ENCODE measurements around the gene FXYD7. TPM values are rescaled to one million over a fixed set of nuclear protein-coding genes. Genes with fewer than 3 reads are reported as not detected.
A peak's percentile ranks its signal among the peaks of the same experiment; 100 is the strongest.
"Not testable (repeated sequence)": the region's sequence is repeated elsewhere in the genome, so short reads cannot be mapped to it uniquely, and the experiment has no call there.

Gene FXYD7
- total and polyA plus RNA-seq, 4 donors, result 12.1 to 281 (median 157) TPM

DNA sequence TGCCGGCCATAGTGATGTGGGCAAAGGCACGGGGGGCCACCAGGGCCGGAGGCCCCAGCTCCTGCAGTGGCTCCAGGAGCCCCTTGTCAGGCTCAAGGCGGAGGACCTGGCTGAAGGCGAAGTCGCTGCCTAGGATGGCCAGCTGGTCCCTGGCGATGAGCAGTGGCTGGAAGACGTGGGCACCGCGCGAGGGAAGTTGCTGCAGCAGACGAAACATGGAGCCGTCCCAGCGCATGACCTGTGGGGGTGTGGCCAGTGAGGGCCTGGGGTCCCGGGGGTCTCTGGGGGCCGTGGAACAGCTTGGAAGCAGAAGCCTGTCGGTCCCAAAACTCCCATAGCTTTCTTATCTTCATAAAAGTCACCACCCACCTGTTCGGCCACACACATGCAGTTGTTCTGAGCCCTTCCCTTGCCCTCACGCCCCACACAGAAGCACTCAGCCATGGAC, 17.8 kb upstream of the FXYD7 start:
- H3K27ac ChIP-seq (ENCODE audit: low read depth, low read length), result peak overlapping the region; percentile 82
- peaks cover 52% of the 10 kb centered on the region for H3K4me1 ChIP-seq (ENCODE audit: control insufficient read depth, insufficient read depth, low read length)
- peaks cover 10% of the 10 kb centered on the region for H3K36me3 ChIP-seq (ENCODE audit: control insufficient read depth, insufficient read depth, low read length)
- no peak overlapping the region for H3K4me3 ChIP-seq (ENCODE audit: low read depth, low read length)
- 96% methylated on average over 18 of the region's 19 CpGs for WGBS (ENCODE audit: insufficient coverage)
- no peaks in the 10 kb centered on the region for H3K27me3 ChIP-seq (ENCODE audit: control insufficient read depth, insufficient read depth, low read length)
- no peaks in the 10 kb centered on the region for H3K9me3 ChIP-seq (ENCODE audit: control insufficient read depth, insufficient read depth, low read length)
- no peak for DNase-seq (ENCODE audit: low read depth in 4 of 6, low spot score in 6 of 6)

GRCh38 chr19:35125749-35126623, 17.1 kb upstream of the FXYD7 start:
- no peak overlapping the region for H3K4me3 ChIP-seq (ENCODE audit: low read depth, low read length)
- 93% methylated on average over 35 of the region's 35 CpGs for WGBS (ENCODE audit: insufficient coverage)

DNA sequence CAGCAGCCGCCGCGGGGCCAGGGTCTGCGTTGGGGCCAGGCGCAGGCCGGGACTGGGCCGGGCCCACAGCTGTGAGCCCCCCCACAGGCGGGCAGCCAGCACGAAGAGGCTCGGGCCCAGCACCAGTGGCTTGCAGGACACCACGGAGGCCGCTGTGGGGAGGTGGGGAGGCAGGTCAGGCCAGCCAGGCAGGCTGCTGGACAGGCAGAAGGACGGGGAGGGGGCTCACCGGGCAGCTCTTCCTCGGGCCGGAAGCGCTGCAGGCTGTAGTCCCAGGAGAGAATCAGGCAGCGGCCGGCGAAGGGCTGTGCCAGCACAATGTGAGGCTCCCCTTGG, 16.5 kb upstream of the FXYD7 start:
- no peak for DNase-seq (ENCODE audit: low read depth in 4 of 6, low spot score in 6 of 6)
- H3K27ac ChIP-seq (ENCODE audit: low read depth, low read length), result no peak overlapping the region
- no peak overlapping the region for H3K4me3 ChIP-seq (ENCODE audit: low read depth, low read length)
- H3K4me1 ChIP-seq (ENCODE audit: control insufficient read depth, insufficient read depth, low read length), result peaks cover 52% of the 10 kb centered on the region
- H3K27me3 ChIP-seq (ENCODE audit: control insufficient read depth, insufficient read depth, low read length), result no peaks in the 10 kb centered on the region
- no peaks in the 10 kb centered on the region for H3K9me3 ChIP-seq (ENCODE audit: control insufficient read depth, insufficient read depth, low read length)
- peaks cover 20% of the 10 kb centered on the region for H3K36me3 ChIP-seq (ENCODE audit: control insufficient read depth, insufficient read depth, low read length)
- WGBS (ENCODE audit: insufficient coverage), result 44% methylated on average over 19 of the region's 20 CpGs

More at GRCh38 chr19:35125749-35126623, 17.1 kb upstream of the FXYD7 start:
- no peak for DNase-seq (ENCODE audit: low read depth in 4 of 6, low spot score in 6 of 6)
- no peaks in the 10 kb centered on the region for H3K27me3 ChIP-seq (ENCODE audit: control insufficient read depth, insufficient read depth, low read length)
- H3K27ac ChIP-seq (ENCODE audit: low read depth, low read length), result no peak overlapping the region
- peaks cover 52% of the 10 kb centered on the region for H3K4me1 ChIP-seq (ENCODE audit: control insufficient read depth, insufficient read depth, low read length)
- peaks cover 14% of the 10 kb centered on the region for H3K36me3 ChIP-seq (ENCODE audit: control insufficient read depth, insufficient read depth, low read length)
- H3K9me3 ChIP-seq (ENCODE audit: control insufficient read depth, insufficient read depth, low read length), result no peaks in the 10 kb centered on the region

GRCh38 chr19:35127871-35128270, 15.2 kb upstream of the FXYD7 start:
- no peak for DNase-seq (ENCODE audit: low read depth in 4 of 6, low spot score in 6 of 6)
- 60% methylated on average over 1 of the region's 7 CpGs for WGBS (ENCODE audit: insufficient coverage)
- H3K27me3 ChIP-seq (ENCODE audit: control insufficient read depth, insufficient read depth, low read length), result no peaks in the 10 kb centered on the region
- H3K4me1 ChIP-seq (ENCODE audit: control insufficient read depth, insufficient read depth, low read length), result peaks cover 49% of the 10 kb centered on the region
- H3K9me3 ChIP-seq (ENCODE audit: control insufficient read depth, insufficient read depth, low read length), result no peaks in the 10 kb centered on the region
- no peak overlapping the region for H3K4me3 ChIP-seq (ENCODE audit: low read depth, low read length)
- no peak overlapping the region for H3K27ac ChIP-seq (ENCODE audit: low read depth, low read length)
- peaks cover 24% of the 10 kb centered on the region for H3K36me3 ChIP-seq (ENCODE audit: control insufficient read depth, insufficient read depth, low read length)

DNA sequence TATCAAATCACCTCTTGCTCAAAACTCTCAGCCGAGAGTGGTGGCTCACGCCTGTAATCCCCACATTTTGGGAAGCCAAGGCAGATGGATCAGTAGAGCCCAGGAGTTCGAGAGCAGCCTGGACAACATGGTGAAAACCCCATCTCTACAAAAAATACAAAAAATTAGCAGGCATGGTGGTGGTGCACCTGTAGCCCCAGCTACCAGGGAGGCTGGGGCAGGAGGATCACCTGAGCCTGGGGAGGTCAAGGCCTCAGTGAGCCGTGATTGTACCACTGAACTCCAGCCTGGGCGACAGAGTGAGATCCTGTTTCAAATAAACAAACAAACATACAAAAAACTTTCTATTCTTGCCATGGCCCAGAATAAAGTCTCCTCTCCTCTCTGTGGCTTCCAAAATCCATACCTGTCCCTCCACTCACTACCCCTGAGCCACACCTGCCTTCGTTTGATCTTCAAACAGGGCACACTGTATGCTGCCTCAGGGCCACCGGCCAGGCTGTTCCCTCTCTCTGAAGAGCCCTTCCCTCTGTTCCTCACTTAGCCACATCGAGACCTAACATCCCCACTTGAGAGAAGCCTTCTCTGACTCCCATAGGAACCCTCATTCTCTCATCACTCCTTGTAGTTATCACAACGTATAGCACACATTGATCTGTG, 14.5 kb upstream of the FXYD7 start:
- H3K27me3 ChIP-seq (ENCODE audit: control insufficient read depth, insufficient read depth, low read length), result no peaks in the 10 kb centered on the region
- H3K27ac ChIP-seq (ENCODE audit: low read depth, low read length), result no peak overlapping the region
- no peaks in the 10 kb centered on the region for H3K9me3 ChIP-seq (ENCODE audit: control insufficient read depth, insufficient read depth, low read length)
- H3K36me3 ChIP-seq (ENCODE audit: control insufficient read depth, insufficient read depth, low read length), result peaks cover 24% of the 10 kb centered on the region
- no peak overlapping the region for H3K4me3 ChIP-seq (ENCODE audit: low read depth, low read length)
- WGBS (ENCODE audit: insufficient coverage), result 95% methylated on average over 8 of the region's 9 CpGs
- DNase-seq (ENCODE audit: low read depth in 4 of 6, low spot score in 6 of 6), result no peak
- H3K4me1 ChIP-seq (ENCODE audit: control insufficient read depth, insufficient read depth, low read length), result peaks cover 42% of the 10 kb centered on the region

- not testable (repeated sequence) for H3K27ac ChIP-seq (ENCODE audit: low read depth, low read length); DNase-seq (ENCODE audit: low read depth in 4 of 6, low spot score in 6 of 6); H3K27me3 ChIP-seq (ENCODE audit: control insufficient read depth, insufficient read depth, low read length); H3K4me3 ChIP-seq (ENCODE audit: low read depth, low read length); H3K9me3 ChIP-seq (ENCODE audit: control insufficient read depth, insufficient read depth, low read length)
- H3K36me3 ChIP-seq (ENCODE audit: control insufficient read depth, insufficient read depth, low read length), result peaks cover 24% of the 10 kb centered on the region
- WGBS (ENCODE audit: insufficient coverage), result 55% methylated on average over 8 of the region's 14 CpGs
- peaks cover 41% of the 10 kb centered on the region for H3K4me1 ChIP-seq (ENCODE audit: control insufficient read depth, insufficient read depth, low read length)
Measured at GRCh38 chr19:35129724-35130274, 13.3 kb upstream of the FXYD7 start.

GRCh38 chr19:35130761-35131720, 12.0 kb upstream of the FXYD7 start:
- H3K27ac ChIP-seq (ENCODE audit: low read depth, low read length), result no peak overlapping the region
- WGBS (ENCODE audit: insufficient coverage), result 77% methylated on average over 20 of the region's 31 CpGs
- no peak overlapping the region for H3K4me3 ChIP-seq (ENCODE audit: low read depth, low read length)
- H3K27me3 ChIP-seq (ENCODE audit: control insufficient read depth, insufficient read depth, low read length), result no peaks in the 10 kb centered on the region
- peaks cover 17% of the 10 kb centered on the region for H3K36me3 ChIP-seq (ENCODE audit: control insufficient read depth, insufficient read depth, low read length)
- DNase-seq (ENCODE audit: low read depth in 4 of 6, low spot score in 6 of 6), result no peak
- no peaks in the 10 kb centered on the region for H3K9me3 ChIP-seq (ENCODE audit: control insufficient read depth, insufficient read depth, low read length)
- H3K4me1 ChIP-seq (ENCODE audit: control insufficient read depth, insufficient read depth, low read length), result peaks cover 40% of the 10 kb centered on the region

DNA sequence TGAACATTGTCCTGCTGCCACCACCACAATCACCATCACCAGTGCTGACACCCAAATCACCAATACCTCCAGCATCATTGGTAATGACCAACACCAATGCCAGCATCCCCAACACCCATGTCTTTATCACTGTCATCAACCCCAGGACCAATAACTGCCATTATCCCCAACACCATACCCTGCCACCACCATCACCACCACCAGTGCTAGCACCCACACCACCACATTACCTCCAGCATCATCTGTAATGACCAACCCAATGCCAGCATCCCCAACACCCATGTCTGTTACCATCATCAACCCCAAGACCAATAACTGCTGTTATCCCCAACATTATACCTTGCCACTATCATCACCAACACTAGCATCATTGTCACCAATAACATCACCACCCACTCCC, 10.8 kb upstream of the FXYD7 start:
- H3K4me3 ChIP-seq (ENCODE audit: low read depth, low read length), result no peak overlapping the region
- H3K4me1 ChIP-seq (ENCODE audit: control insufficient read depth, insufficient read depth, low read length), result peaks cover 43% of the 10 kb centered on the region
- H3K36me3 ChIP-seq (ENCODE audit: control insufficient read depth, insufficient read depth, low read length), result peaks cover 14% of the 10 kb centered on the region
- no peaks in the 10 kb centered on the region for H3K9me3 ChIP-seq (ENCODE audit: control insufficient read depth, insufficient read depth, low read length)
- no peak for DNase-seq (ENCODE audit: low read depth in 4 of 6, low spot score in 6 of 6)
- H3K27ac ChIP-seq (ENCODE audit: low read depth, low read length), result no peak overlapping the region
- no peaks in the 10 kb centered on the region for H3K27me3 ChIP-seq (ENCODE audit: control insufficient read depth, insufficient read depth, low read length)

GRCh38 chr19:35133826-35134225, 9.2 kb upstream of the FXYD7 start:
- Histone ChIP-seq H3K4me1 (ENCODE audit: control insufficient read depth, insufficient read depth, low read length) (peaks cover 41% of the 10 kb centered on the region), H3K36me3 (ENCODE audit: control insufficient read depth, insufficient read depth, low read length) (peaks cover 14% of the 10 kb centered on the region), H3K9me3 (ENCODE audit: control insufficient read depth, insufficient read depth, low read length) (no peaks in the 10 kb centered on the region), H3K27ac (ENCODE audit: low read depth, low read length) (peak overlapping the region; percentile 42), H3K4me3 (ENCODE audit: low read depth, low read length) (peak overlapping the region; percentile 35), H3K27me3 (ENCODE audit: control insufficient read depth, insufficient read depth, low read length) (no peaks in the 10 kb centered on the region)
- DNase-seq (ENCODE audit: low read depth in 4 of 6, low spot score in 6 of 6), result no peak
- WGBS (ENCODE audit: insufficient coverage), result 84% methylated on average over 11 of the region's 11 CpGs
